Stimulated activated CD4-positive, alpha-beta T cell treated with anti-CD3 and anti-CD28 coated beads, Interleukin-2, amount 100 ng/mL, for 4 hours (primary cell): ENCODE measurements around the gene KLHDC7B.
"Not testable (repeated sequence)": the region's sequence is repeated elsewhere in the genome, so short reads cannot be mapped to it uniquely, and the experiment has no call there.

Experiments used
- DNase-seq: peaks from one replicate; pipeline ENCODE4 v3.0.0-alpha.2; 2020; ENCODE audit warnings: low read depth

The KLHDC7B gene

DNA sequence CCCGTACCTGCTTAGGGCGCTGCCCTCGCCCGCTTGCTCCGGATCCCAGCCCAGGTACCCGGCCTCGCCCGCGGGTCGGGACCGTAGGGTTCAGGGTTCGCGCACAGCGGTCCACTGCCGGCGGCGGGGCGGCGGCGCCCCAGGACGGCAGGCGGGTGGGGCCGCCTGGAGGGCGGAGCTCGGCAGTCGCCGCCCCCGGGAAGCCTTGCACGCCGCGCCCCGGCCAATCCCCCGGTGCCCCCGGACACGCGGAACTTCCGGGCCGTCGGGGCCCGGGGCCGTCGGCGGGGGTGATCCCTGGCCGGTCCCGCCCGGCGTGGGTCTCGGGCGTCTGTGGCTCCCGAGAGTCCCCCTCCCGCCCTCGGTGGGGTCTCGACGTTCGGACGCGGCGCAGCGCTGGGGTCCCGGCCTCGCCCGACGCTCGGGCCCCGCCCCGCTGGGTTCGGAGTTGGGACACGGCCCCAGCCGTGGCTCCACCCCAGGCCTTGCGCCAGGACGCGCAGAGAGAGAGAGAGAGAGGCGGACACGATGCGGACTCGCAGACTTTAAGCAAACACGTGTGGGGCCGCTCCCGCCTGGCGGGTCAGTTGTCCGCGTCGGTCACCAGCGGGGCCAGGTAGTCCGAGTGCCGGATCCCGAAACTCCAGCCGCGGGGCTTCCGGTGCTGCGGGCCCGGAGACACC, 15.7 kb upstream of the KLHDC7B start, which contains the start of gene TYMP:
Gene TYMP, minus strand, starts transcription at position 116 of the 683 bp plus-strand sequence. CDS start 303 bp downstream, outside the sequence.
- peak; percentile 71 for DNase-seq

DNA sequence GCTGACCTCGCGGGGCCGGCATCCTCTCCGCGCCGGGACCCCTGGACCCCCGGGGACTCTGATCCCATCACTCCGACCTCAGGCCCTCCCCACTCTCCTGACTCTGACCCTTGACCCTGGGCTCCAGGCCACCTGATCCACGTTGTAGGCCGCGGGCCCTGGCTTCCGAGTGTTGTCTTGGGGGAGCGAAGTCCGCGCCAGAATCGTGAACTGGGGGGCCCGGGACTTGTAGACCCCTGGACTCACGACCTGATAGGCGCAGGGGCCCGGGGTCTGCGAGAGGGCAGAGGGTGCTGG, 15.2 kb upstream of the KLHDC7B start:
- DNase-seq: no peak

DNA sequence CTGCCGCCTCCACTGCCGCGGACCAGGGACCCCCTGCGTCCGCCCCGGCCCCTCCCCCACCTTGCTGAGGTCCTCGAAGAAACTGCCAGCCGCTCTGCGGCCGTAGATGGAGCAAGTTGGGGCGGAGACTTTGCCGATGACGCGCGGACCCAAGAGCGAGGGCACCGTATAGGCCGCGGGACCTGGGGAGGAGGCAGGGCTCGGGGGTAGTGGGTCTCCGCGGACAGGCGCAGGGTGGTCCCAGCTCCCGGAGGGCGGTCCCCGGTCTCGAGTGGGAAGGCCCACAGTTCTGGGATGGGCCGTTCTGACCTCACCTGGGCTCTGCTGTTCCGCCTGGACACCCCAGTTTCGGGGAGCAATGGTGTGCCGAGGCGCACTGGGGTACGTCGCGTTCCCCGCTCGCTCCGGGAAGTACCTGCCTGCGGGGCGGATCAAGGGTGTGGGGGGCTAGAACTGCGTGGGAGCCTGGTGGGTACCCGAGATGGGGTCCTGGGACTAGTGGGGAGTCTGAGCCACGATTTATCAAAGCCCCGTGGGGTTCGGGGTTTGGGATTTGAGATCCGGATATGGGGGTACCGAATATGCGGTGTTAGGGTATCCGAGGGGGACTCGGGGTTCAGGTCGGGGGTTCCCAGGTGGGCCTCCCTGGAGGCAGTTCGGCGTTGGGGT, 14.7 kb upstream of the KLHDC7B start:
- peak; percentile 77 for DNase-seq

DNA sequence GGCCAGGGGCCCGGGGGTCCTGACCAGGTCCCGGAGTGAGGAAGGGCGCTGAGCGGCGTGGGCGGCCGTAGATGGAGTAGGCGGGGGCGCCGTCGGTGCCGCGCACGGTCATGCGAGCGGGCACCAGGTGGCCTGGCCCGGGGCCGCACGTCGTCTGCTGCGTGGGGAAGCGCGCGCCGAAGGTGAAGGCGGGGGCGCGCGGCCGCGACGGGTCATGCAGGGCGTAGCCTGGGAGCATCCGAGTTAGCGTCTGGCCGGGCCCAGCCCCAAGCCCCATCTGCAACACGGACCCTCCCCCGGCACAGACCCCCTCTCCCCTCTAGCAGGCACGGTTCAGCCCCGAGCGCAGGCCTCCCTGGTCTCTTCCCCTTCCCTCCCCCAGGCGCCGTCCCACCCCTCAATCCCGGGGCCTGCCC, 14.1 kb upstream of the KLHDC7B start:
- peak; percentile 76 for DNase-seq

DNA sequence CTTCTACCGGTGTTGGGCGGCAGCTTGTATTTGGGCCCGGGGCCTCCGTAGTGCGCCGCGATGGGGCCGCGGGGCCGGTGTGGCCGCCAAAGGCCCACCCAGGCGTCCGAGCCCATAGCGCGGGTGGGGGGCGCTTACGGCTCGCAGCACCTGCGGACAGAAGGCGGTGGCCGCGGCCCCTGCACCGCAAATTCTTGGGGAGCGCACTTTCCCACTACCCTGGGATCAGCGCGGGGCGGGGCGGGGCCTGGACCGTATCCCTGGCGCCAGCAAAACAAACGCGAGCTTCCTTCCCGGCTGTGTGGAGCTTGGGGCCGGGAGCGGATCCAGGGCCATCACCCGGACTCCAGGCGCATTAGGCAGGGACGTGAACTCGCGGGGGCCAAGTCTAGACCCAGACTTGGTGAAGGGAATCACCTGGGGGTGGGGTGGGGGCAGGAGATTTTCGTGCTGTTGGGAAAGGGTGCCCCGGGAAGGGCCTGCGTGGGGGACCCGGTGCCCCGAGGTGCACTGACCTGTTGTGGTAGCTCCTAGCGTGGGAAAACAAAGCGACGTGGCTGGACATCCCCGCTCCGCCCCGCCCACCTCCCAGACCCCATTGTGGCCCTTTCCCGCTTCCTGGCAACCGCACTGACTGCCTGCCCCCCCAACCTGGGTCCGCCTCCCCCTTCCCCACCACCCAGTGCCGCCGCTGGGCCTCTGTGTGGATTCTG, 13.6 kb upstream of the KLHDC7B start:
- DNase-seq: no peak

DNA sequence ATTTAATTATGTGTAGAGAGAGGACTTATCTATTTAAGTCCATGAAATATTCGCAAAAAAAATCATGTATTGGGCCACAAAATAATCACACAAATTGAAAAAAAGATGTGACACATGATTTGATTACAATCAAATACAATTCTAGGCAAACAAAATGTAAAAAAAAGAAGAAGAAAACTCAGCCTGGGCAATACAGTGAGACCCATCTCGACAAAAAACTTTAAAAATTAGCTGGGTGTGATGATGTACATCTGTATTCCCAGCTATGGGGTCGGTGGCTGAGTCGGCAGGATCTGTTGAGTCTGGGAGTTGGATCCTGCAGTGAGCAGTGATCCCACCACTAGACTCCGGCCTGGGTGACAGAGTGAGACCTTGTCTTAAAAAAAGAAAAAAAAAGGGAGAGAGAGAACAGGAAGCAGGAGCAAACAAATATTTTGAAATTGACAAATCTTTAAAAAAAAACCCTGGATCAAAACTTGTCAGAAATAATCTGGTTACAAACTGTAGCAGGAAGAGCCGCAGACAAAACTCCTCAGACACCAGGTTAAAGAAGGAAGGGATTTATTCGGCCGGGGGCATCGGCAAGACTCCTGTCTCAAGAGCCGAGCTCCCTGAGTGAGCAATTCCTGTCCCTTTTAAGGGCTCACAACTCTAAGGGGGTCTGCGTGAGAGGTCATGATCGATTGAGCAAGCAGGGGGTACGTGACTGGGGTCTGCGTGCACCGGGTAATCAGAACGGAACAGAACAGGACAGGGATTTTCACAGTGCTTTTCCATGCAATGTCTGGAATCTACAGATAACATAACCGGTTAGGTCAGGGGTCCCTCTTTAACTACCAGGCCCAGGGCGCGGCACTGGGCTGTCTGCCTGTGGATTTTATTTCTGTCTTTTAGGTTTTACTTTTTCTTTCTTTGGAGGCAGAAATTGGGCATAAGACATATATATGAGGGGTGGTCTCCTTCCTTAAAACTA, 12.6 kb upstream of the KLHDC7B start:
- no peak for DNase-seq

DNA sequence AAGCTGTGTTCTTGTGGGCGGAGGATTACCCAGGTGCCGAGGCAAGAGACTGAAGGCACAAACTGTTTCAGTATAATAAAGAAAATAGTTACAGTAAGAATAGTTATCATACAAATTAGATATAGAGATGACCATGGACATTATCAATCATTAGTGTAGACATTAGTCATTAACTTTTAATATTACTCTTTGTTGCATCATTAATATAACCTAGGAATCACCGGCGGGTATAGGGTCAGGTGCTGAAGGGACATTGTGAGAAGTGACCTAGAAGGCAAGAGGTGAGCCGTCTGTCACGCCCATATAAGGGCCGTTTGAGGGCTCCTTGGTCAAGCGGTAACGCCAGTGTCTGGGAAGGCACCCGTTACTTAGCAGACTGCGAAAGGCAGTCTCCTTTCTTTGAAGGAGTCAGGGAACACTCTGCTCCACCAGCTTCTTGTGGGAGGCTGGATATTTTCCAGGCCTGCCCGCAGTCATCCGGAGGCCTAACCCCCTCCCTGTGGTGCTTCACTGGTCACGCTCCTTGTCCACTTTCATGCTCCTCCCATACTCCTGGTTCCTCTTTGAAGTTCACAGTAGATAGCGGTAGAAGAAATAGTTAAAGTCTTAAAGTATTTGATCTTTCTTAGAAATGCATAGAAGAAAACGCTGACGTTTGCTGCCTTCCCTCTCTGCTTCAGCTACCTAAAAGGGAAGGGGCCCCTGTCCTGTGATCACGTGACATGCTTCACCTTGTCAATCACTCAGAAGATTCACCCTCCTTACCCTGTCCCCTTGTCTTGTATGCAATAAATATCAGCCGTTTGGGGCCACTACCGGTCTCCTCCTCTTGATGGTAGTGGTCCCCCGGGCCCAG, 11.6 kb upstream of the KLHDC7B start:
- not testable (repeated sequence) for DNase-seq

DNA sequence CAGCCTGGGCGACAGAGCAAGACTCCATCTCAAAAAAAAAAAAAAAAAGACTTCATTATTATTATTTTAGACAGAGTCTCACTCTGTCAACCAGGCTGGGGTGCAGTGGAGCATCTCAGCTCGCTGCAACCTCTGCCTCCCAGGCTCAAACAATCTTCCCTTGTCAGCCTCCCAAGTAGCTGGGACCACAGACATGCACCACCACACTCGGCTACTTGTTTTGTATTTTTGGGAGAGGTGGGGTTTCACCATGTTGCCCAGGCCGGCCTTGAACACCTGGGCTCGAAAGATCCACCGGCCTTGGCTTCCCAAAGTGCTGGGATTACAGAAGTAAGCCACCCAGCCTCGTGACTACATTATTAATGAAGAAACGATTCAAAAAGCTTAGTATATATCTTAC, 10.6 kb upstream of the KLHDC7B start:
- DNase-seq: no peak

DNA sequence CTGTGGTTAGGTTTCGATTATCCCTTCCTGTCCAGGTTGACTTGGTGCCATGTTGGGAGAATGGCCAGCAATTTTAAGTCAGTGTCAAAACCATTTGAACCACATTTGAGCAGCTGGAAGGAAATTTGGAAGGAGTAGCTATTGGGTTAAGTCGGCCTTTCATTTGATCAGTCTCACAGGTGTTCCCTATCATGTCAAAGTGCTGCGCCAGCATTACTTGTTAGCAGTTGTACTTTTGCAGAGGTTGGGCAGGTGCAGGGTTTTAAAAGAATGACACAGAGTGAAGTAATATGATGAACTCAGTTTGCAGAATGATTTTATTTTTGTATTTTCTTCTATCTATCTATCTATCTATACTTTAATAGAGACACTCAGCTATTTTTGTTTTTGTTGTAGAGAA, 9.5 kb upstream of the KLHDC7B start:
- DNase-seq: no peak

DNA sequence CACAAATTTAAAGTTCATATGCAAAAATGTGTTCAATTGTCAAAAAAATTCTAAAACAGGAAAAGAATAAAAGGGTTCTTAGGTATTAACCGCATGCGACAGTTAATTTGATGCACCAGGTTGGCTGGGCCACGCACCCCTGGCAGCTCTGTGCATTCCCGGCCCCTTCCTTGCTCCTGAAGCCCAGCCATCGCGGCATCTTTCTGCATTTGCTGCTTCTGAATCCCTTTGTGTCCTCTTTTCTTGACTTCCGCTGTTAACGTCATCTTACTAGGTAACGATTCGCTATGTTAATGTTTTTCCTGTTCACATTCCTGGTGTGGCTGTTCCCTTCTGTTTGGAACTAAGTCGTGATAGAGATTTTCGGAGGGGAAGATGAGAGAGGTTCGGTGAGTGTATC, 7.9 kb upstream of the KLHDC7B start:
- no peak for DNase-seq

DNA sequence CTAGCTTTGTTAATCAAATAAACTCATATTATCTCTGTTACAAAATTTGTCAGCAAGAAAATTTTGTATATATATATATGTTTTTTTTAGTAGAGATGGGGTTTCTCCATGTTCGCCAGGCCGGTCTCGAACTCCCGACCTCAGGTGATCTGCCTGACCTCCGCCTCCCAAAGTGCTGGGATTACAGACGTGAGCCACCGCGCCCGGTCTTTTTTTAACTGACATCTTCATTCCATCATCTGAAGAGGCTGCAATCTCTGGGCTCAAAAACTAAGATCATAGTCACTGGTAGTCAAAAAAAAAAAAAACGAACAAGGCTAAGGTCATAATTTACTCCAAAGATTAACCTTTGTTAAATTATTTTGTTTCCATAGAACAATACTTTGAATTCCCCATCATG, 5.3 kb upstream of the KLHDC7B start:
- no peak for DNase-seq

DNA sequence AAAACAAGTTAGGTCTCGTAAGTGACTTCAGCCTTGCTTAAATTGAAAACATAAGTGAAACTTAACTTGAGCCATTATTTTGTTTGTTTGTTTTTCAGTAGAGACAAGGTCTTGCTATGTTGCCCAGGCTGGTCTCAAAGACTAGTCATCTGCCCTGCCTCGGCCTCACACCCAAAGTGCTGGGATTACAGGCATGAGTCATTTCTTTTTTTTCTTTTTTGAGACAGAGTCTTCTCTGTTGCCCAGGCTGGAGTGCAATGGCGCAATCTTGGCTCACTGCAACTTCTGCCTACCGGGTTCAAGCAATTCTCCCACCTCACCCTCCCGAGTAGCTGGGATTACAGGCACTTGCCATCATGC, 4.1 kb upstream of the KLHDC7B start:
- DNase-seq: not testable (repeated sequence)

DNA sequence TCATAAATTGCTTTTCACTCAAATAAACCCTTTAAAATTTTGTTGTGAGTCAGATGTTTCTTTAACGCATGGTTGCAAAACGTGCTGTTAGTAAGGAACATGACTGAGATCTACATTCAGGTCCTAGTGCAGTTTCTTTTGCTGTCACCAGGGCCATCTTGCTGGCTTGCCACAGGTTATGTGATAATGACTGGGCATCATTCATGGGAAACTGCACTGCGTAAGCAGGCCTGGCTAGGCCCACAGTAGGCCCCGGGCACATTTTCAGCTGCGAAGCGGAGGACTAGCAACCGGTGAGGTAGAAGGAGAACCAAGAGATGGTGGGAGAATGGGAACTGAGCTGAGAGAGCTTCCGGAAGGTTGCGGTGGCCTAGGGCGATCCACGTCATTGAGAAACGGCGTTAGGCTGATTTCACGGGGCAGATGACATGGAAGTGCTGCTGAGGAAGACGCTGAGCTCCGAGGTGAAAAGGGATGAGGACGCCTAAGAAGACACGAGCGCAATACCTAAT, 3.2 kb upstream of the KLHDC7B start:
- DNase-seq: no peak

DNA sequence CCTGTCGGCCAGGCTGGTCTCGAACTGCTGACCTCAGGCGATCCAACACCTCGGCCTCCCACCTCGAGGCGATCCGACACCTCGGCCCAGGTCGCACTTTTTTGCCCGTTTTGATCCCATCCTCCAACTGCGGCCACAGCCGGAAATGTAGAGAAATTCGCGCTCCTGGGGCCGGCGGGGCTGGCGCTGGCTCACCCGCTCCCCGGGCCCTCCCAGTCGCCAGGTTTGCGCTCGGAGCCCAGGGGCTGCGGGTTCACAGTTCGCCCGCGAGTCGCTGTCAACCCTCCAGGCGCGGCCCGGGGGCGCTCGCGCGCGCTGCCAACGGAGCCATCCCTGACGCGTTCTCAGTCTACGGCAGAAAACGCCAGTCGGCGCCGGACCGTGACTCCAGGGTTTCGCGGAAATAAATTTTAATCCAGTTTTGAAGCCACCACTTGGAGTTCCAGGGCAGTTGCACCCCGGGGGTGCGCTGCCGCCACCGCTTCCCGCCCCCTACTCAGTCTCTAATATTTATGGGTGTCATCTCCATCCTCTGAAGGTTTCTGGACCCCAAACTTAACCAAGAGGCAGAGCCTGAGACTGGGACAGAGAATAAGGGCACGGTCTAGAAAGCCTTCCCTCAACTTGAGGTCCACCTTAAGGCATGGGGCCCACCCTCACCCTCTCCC, 1.5 kb upstream of the KLHDC7B start:
- DNase-seq: peak; percentile 80

DNA sequence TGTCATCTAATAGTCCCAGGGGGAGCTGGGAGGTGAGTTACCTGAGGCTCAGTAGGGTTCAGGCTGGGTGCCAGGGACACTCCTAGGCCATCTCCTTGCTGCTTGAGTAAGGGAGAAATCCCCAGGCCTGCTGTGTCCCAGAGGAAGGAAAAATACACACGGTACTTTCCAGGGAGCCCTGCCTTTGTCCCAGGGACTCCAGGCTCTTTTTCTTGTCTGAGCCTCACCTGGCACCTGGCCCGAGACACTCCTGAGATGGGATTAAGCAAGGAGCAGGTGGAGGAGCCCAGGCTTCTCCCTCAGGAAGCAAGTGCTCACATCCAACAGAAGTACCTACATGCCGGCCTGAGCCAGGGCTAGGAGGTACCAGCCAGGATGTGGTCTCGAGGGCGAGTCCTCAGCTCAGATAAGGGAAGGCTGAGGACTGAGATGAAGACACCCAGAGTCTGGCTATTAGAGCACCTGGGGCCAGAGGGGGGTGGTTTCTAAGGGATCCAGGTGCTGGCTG, 899 bp upstream of the KLHDC7B start:
- DNase-seq: no peak

DNA sequence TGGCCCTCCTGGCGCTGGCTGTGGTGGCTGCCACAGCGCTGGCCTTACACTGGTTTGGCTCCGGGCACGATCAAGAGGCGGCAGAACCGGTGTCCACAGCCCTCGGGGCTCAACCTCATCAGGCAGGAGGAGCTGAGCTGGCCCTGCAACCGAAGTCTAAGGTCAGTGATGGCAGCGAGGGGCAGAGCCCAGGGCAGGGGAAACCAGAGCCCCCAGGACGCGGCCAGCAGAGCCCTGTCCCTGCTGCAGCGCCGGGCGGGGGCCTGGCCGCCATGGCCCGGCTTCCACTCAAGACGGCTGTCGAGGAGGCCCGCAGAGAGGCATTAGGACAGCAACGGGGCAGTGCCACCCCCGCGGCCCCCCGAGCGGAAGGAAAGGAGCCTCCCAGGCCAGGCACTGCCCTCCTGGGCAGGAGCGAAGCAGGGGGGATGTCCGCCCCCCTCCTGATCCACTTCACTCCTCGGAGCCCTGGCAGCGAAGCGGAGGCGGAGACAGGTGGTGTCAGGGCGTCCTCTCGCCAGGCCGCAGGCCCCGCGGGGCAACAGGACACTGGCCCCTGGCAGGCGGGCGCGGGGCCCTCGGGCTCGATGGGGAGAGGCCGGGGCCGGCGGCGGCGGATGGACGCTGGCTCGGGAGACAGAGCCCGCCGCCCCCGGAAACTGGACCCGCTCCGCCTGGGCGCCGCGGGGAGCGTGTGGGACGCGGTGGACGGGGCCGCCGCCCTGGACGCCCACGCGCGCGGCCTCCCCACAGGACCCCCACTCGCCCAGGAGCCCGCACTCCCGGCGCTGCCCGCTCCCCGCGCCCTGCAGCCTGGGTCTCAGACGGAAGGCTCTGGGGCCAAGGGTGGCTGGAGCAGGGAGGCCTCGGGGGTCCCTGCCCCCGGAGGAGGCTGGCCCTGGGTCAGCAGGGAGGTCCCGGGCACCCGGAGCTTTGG, 895 bp downstream of the KLHDC7B start:
- DNase-seq: no peak

DNA sequence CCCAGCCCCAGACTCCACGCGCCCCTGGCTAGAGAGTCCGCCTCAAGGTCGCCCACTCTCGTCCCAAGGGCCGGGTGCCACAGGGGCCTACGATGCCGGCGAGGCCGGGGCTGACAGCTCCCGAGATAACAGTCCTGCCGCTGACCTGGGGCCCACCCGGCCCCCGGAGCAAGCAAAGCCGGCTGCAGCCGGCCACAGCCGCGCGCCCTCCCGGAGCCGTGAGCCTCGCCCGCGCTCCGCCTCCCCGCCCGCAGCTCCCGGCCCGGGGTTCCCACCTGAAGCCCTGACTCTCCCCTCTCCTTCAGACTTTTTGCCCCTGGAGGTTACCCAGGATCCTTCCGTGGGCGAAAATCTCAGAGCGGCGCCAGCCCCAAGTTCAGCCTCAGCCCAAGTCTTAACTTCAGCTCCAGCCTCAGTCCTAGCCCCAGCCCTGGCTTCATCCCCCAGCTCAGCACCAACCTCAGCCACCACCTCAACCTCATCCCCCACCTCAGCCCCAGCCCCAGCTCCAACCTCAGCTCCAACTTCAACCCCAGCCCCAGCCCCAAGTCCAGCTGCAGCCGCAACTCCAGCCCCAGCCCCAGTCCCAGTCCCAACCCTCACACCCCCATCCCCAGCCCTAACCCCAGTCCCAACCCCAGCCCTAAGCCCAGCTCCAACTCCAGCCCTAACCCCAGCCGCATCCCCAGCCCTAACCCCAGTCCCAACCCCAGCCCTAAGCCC, 1.7 kb downstream of the KLHDC7B start:
- DNase-seq: no peak
